CD4-positive, alpha-beta T cell treated with Interleukin-2 at 100 ng/mL for 4 hours (primary cell): ENCODE measurements around the gene CELSR2.

Experiments
- DNase-seq: peaks from one replicate; pipeline ENCODE4 v3.0.0-alpha.2; 2020; ENCODE audit warnings: low spot score

Gene CELSR2

GRCh38 chr1:109307274-109308021 lies 58.1 kb downstream of the CELSR2 start:
- no peak for DNase-seq

GRCh38 chr1:109309347-109309746 lies 60.0 kb downstream of the CELSR2 start:
- no peak for DNase-seq

GRCh38 chr1:109312246-109312645 lies 62.9 kb downstream of the CELSR2 start:
- DNase-seq: no peak

GRCh38 chr1:109312978-109313775 lies 63.8 kb downstream of the CELSR2 start:
- no peak for DNase-seq

- no peak for DNase-seq
Measured at GRCh38 chr1:109314795-109315194, 65.5 kb downstream of the CELSR2 start.

GRCh38 chr1:109315288-109315687 lies 65.9 kb downstream of the CELSR2 start:
- no peak for DNase-seq

- no peak for DNase-seq
Measured at GRCh38 chr1:109316506-109316905, 67.2 kb downstream of the CELSR2 start.

GRCh38 chr1:109319114-109319513 lies 69.8 kb downstream of the CELSR2 start:
- no peak for DNase-seq

- DNase-seq: no peak
Measured at GRCh38 chr1:109322974-109323373, 73.6 kb downstream of the CELSR2 start.
